Stimulated activated CD4-positive, alpha-beta T cell treated with anti-CD3 and anti-CD28 coated beads, Interleukin-4, amount 100 ng/mL, for 24 hours (primary cell): Measurements from ENCODE around the gene DDX42.
"Not testable (repeated sequence)": the region's sequence is repeated elsewhere in the genome, so short reads cannot be mapped to it uniquely, and the experiment has no call there.

Source experiments
- DNase-seq: peaks from one replicate; pipeline ENCODE4 v3.0.0-alpha.2; 2020

DDX42 gene

DNA sequence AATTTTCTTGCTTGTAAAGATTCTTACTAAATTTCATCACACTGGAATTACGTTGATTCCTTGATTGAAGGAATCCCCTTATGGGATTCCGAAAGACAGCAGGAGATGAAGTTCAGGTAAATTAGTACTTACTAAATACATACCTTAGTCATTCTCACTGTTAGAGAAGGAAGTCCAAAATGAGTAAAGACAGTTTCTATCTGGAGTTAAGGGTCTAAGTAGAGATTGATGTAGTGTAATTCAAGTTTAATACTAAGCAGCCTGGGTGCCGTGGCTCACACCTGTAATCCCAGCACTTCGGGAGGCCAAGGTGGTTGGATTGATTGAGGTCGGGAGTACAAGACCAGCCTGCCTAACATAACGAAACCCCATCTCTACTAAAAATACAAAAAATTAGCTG, 9.6 kb downstream of the DDX42 start:
- no peak for DNase-seq

DNA sequence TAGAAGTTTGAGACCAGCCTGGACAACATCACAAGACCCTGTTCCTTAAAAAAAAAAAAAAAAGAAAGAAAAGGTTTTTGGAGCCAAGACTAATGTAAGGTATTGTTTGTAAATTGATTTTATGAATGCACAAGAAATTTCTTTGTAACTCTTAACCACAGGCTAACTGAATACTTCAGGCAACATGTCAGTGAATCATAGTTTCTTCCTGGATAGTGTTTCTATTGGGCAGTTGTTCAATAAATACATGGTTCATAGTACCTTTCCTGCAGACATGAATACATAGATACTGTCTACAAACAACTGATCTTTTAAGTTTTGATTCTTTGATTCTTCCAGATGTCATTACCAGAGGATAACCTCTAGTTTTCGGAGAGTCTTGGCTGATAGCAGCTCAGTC, 11.6 kb downstream of the DDX42 start:
- DNase-seq: no peak

DNA sequence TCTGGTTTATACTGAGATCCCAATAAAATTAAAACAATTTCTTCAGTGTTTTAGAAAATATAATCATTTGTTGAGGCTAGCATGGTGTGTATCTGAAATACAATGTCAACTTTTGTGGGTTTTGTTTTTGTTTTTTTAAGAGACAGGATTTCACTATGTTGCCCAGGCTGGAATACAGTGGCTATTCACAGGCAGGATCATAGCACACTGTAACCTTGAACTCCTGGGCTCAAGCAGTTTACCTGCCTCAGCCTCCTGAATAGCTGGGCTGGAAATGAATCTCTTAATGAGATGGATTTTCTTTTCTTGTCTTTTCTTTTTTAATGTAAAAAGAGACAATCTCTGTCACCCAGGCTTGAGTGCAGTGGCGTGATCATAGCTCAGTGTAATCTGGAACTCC, 12.1 kb downstream of the DDX42 start:
- no peak for DNase-seq

DNA sequence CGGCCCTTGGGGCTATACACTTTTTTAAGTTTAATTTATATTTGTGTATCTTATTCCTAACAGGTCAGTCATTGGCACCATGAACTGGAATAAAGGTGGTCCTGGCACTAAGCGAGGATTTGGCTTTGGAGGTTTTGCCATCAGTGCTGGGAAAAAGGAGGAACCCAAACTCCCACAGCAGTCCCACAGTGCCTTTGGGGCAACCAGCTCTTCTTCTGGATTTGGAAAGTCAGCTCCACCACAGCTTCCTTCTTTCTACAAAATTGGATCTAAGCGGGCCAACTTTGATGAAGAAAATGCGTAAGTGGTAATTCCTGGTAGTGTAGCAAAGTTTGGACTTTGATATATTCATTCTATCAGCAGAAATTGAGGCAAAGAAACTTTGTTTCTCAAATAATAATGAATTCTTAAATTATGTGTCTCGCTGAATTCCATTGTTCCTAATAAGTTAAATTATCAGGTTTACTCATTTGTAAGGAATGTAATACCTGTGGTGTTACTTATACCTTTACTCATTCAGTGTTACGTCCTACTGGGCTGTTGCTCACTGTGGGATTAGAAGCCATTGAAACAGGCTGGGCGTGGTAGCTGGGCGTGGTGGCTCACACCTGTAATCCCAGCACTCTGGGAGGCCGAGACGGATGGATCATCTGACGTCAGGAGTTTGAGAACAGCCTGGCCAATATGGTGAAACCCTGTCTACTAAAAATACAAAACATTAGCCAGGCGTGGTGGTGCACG, 13.2 kb downstream of the DDX42 start:
- DNase-seq: no peak

DNA sequence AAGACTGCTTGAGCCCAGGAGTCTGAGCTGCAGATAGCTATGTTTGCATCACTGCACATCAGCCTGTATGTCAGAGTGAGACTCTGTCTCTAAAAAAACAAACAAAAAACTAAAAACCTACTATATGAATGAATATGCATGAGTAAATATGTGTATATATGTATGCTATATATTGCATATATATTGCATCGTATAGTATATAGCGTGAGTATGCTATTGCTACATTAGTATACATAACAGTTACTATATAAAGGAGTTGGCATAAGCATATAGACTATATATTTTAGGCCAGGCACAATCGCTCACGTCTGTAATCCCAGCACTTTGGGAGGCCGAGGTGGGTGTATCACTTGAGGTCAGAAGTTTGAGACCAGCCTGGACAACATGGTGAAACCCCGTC, 16.1 kb downstream of the DDX42 start:
- DNase-seq: no peak

DNA sequence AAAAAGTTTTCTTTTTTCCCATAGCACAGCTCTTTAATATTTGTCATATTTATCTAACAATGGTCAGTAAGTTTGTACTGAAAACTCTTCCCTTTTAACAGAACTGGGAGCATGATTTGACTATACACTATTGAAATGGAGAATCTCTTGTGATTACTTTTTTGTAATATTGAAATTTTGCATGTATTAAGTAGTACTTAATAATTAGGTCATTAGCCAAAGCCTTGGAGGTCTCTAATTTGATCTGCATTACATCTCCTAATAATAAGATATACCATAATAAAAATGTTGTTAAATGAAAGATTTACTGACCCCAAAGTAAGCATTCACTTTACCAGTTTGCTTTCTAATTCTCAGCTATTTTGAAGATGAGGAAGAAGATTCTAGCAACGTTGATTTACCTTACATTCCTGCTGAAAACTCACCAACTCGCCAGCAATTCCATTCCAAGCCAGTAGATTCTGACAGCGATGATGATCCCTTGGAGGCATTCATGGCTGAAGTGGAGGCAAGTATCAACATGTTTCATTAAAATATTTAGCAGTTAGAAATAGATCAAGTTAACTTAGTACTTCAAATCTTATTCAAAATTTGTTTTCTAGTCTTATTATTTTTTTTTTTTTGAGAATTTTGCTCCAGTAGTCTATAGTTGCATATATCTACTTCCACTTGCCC, 18.2 kb downstream of the DDX42 start:
- DNase-seq: no peak

DNA sequence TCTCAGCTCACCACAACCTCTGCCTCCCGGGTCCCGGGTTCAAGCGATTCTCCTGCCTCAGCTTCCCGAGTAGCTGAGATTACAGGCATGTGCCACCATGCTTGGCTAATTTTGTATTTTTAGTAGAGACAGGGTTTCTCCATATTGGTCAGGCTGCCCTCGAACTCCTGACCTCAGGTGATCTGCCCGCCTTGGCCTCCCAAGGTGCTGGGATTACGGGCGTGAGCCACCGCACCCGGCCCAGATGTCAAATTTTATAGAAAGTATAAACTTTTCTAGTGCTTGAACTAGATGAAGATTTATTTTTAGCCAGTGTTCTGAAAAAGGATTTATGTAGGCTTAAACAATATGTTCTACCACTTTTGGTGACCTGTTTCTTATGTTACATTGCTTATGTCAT, 22.4 kb downstream of the DDX42 start:
- not testable (repeated sequence) for DNase-seq

DNA sequence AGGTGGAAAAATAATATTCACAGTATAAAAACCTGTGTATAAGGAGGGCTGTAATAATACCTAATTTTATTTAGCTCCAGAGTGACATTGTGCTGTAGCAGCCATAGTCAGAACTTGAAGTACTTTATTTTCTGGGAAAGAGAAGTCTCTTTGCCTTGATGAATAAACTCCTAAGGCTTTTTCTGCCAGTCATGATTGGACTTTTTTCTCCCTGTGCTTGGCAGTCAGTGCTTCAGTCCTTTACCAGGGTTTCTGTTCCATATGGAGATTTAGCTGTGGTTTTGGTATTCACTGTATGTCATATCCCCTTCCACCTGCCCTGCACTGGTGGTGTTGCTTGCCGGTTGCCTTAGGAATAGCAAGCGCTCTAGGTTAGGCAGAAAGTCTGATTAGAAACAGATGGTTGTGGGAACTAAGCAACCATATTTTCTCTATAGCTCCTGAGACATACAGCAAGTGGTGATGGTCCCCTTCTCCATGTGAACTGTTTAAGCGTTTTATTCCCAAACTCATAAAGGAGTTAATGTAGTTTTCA, 24.7 kb downstream of the DDX42 start:
- DNase-seq: no peak

DNA sequence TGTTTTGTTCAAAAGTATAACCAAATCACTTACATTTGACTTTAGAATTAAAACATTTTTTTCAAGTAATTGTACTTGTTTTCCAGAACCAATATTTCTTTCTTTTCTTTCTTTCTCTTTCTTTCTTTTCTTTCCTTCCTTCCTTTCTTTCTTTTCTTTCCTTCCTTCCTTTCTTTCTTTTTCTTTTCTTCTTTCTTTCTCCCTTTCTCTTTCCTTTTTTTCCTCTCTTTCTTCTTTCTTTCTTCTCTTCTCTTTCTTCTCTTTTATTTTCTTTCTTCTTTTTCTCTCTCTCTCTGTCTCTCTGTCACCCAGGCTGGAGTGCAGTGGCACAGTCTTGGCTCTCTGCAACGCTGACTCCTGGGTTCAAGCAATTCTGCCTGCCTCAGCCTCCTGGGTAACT, 26.8 kb downstream of the DDX42 start:
- no peak for DNase-seq

DNA sequence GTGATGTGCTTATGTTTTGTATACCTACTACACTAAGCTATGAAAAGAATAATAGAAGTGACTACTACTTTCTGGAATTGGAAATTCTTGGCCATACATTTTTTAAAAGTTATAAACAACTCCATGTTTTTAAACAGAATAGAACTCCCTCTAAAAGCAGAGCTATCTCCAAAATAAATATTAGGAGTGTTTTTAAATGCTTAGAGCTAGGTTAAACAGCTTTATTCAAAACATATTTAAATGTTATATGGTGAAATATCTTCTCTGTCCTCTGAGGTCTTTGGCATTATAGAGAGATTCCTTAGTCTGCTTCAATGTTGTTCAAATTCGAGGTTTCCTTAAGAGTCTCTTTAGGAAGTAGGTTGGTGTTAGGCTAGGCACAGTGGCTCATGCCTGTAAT, 30.4 kb downstream of the DDX42 start:
- DNase-seq: no peak

DNA sequence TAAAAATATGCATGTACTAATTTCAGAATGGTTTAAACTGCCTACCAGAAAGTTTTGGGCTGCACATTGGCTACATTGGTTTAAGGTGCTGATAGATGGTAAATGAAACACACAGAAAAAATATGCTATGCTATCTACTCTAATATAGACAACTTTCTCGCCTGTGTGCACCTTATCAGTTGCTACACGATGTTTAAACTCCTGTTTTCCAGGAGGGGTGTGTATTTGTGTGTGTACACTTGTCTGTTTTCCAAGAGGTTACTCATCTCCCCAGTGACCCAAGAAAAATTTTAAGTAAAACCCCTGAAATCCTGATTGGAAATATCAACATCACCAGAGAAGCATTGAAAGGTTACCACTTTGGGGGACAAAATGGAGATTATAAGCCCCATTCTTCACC, 31.6 kb downstream of the DDX42 start:
- no peak for DNase-seq

DNA sequence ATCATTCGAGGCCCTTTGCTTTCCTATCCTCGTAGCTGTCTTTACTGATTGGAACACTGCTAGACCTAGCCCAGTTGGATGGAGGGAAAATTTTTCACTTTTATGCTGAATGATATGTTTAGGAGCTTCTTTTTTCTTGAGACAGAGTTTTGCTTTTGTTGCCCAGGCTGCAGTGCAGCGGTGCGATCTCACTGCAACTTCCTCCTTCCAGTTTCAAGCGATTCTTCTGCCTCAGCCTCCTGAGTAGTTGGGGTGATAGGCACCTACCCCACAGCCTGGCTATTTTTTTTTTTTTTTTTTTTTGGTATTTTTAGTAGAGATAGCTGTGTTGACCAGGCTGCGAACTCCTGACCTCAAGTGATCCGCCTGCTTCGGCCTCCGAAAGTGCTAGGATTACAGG, 36.0 kb downstream of the DDX42 start:
- DNase-seq: no peak

DNA sequence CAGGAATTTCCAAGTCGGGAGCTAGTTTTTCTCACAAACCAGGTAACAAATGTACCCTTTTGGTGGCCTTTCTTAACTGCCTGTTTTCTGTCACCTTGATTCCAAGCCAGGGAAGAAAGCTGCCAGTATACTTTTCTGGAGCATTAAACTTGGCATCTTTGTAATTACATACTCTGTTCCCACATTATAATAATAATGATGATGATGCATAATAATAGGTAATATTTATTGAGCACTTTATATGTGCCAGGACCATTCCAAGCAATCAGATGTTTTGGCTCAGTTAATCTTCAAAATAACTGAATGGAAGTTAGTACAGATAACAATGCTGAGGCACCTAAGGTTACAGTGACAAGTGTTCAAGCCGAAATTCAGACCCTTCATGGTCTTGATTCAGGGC, 42.2 kb downstream of the DDX42 start:
- no peak for DNase-seq

DNA sequence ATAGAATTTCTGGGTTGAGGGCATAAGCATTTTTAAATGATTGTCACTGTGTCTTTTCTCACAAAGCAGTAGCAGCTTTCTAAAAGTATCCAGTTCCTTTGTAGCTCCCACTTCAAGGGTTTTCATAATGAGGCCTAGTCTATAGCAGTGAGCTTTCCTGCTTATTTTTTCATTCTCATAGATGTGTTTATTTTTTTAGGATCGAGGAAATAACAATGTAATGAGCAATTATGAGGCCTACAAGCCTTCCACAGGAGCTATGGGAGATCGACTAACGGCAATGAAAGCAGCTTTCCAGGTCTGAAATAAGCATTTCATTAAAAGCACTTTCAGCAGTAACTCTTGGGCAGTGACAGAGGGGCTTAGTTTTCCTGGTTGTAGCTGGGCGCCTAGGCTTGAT, 42.7 kb downstream of the DDX42 start:
- no peak for DNase-seq

DNA sequence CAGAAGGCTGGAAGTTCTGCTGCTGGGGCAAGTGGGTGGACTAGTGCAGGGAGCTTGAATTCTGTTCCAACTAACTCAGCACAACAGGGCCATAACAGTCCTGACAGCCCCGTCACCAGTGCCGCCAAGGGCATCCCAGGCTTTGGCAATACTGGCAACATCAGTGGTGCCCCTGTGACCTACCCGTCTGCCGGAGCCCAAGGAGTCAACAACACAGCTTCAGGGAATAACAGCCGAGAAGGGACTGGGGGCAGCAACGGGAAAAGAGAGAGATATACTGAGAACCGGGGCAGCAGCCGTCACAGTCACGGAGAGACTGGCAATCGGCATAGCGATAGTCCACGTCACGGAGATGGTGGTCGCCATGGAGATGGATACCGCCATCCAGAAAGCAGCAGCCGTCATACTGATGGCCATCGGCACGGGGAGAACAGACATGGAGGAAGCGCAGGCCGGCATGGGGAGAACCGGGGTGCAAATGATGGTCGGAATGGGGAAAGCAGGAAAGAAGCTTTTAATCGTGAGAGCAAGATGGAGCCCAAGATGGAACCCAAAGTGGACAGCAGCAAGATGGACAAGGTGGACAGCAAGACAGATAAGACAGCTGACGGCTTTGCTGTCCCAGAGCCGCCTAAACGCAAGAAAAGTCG, 43.9 kb downstream of the DDX42 start:
- no peak for DNase-seq

DNA sequence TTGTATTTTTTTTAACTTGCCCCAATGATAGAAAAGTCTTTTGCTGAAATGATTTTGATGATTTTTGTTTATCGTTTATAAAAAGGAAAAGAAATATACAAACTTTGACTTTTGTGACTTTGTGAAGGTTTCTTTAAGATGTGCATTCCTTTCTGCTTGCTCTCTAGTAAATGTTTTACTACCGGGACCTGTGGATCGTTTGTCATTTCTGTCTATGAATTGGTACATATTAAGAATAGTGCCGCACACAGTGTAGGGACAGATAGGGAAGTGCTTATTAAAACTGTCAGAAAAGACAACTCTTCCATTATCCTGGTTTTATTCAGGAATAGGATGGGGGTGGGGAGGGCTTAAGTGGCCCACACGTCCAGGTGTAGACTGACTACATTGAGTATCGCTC, 45.2 kb downstream of the DDX42 start:
- no peak for DNase-seq

DNA sequence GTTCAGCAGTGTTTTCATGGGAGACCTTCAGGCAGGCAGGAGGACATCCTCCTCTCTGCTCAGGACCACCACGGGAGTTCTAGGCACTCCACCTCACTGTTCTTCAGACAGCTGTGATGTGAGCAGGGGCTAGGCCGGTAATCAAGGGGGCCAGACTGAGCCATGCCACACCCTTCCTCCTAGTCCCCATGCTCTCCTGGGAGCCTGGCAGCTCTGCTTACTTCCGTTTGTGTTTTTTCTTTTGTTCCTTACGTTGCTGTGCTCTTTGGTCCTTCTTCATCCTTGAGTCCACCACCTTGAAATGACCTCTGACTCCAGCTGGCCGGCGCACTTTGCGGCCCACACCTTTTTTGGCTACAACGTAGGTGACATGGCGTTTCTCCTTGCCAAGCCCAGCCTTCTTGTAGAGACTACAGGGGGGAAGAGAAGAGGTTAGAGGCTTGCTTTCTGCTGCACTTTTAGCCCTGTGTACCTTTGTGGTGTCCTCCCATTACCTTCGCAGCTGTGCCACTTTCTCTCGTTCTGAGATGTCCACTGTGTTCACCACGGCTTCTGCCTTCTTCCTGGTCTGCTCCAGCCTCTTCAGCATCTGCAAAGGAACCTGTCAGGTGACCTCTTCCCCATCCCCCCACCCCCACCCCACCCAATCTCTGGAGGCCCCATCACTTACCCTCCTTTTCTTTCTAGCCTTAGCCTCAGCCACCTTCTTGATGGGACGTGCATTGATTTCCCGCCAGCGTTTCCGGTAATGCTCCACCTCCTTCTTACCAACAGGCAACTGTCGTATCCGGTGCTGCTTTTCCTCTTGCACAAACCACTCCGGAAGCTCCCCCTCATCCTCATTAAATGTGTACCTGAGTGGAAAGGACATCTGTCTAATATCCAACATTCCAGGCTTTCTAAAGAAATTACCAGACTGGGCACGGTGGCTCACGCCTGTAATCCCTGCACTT, 45.9 kb downstream of the DDX42 start:
- no peak for DNase-seq

DNA sequence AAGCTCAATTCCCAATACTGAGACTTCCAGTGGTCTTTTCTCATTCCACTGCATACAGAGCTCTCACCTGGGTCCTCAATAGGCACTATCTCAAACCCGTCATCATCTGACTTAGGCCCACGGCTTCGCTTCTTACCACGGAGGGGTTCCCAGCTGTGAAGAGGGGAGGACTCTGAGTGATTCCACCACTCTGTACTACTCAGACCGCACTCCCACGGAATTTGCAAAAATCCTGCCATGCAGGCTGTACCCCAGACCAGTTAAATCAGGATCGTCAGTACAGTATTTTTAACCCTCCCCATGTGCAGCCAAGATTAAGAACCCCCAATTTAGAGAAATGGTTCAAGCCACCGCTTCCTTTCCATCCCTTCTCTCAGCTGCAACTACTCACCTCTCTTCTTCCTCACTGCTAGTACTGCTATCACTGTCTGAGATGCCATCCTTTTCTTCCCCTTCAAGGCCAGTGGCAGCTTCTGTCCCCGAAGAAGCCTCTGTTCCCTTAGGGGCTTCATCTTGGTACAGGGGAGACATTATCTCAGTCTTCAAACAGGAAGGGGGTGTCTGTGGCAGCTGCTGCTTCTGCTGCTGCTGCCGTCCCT, 47.1 kb downstream of the DDX42 start:
- no peak for DNase-seq

DNA sequence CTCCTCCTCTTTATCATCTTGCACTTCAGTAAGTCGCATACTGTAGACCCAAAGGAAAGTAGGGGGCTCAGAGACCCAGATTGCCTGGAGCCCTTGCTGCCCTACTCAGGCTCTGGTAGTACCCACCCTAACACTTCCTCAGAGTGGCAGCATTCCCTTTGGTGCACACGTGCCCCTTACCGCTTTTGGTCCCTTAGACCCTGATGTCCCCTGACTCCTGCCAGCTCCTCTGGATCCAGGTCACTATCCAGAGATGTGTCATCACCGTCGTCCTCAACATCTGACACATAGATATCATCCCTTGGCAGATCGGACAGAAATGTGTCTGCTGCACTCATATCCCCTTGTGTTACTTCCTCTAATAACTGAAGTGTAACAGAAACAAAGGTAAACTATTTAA, 47.8 kb downstream of the DDX42 start:
- no peak for DNase-seq

DNA sequence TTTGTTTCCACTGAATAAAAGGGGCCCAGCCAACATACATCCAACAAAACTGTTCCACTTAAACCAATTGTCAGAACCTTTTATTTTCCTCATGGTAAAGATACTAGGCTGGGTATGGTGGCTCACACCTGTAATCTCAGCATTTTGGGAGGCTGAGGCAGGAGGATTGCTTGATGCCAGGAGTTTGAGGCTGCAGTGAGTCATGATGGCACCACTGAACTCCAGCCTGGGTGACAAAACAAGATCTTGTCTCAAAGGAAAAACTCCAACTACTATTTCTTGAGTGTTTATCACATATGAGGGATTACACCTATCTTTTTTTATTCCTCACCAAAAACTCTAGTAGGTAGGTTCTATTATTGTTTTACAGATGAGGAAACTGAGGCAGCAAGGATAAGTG, 48.6 kb downstream of the DDX42 start:
- no peak for DNase-seq

DNA sequence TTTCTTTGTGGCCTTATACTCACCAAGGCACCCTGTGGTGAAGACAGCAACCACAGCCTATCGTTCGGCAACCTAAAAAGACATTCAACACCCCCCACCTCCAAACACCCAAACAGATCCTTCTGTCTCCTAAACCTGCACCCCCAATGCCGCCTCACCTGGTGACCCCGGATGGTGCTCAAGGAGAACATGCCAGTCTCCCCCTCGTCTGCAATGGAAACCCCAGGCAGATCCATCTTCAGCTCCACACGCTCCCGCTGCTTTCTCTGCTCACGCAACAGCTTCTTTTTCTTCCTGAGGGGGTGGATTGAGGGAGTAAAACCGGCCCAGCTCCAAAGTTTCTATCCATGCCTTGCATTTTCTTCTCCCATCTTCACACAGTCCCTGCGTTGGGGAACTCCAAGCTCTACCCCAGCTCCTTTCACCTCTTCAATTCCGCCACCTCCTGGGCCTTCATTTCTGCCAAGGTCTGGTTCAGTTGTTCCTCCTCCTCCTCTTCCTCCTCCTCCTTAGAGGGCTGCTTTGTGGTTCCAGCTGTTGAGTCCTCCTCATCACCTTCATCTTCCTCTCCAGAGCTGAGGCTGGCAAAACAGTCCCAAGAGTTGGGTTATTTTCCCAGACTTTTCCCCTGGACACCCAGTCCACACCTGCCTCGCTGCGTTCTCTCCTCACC, 49.8 kb downstream of the DDX42 start:
- no peak for DNase-seq

DNA sequence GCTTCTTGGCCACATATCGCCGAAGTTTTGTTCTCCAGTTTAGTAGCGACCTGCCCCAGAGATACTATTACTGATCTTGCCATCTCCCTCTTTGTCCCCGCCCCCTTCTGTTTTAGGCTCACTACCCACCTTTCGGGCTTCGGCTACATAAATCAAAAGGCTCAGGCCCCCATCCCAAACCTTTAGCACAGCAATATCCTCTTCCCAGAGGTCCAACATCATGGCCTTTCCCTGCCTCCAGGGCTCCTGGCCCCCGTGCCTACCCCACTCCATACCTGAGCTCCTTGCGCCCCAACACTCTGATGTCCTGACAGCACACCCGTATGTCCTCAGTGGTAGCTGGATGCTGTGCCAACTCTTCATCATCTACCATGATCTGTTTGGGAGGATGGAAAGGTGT, 50.4 kb downstream of the DDX42 start:
- DNase-seq: no peak
